Retina (tissue), 1 donor: ENCODE measurements around the gene PDE8A.

Experiments used
- DNase-seq: peaks from one replicate; pipeline ENCODE4 v3.0.0-alpha.2; 2016

The PDE8A gene

DNA sequence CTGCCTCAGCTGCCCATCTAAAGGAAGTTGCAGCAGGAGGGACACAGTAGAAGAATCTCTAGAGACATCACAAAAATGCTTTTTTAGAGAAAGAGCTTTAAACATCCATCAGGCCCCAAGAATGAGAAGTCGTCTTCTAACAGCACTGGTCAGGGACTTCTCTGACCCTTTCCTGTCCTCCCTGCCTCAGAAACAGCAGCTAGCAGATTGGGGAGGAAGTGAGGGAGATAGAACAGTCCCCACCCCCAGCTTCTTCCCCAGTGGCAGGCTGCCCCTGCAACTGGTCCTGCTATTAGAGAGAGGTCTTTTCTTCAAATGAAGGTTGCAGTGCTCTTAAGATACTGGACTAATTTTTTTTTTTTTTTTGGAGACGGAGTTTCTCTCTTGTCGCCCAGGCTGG, 55.1 kb downstream of the PDE8A start:
- no peak for DNase-seq

DNA sequence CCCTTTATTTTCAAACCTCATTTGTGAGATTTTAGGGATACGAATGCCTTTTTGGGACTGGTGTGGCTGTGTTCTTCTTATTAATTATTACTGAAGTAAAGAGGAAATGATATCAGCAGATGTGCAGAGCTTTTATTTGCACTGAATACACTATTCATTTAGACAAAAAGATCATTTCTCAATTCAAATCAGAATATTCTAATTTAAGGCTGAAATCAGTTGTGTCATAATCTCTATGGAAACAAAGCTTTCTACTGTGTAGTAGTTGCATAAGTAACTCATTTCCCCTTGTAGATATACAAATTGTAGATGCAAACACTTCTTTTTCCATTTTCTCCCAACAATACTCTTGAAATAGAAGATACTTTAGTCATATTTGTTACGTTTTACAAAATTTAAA, 56.0 kb downstream of the PDE8A start:
- DNase-seq, result no peak

DNA sequence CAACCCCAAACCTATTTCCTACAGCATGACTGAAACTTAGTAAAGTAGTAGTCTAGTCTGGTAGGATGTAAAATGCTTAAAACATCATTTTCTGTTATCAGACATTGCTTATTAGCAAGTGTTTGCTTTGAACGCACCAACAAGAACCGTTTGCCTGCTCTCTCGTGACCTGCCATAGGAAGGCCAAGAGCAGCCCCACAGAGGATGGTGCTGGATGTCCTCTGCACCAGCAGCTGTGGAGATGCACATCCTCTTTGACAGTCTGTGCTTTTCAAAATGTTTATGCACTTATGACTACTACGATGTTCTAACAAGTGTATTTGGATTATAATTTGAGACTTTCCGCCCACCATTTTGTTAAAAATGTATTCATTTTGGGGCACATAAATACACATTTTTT, 59.6 kb downstream of the PDE8A start:
- no peak for DNase-seq

DNA sequence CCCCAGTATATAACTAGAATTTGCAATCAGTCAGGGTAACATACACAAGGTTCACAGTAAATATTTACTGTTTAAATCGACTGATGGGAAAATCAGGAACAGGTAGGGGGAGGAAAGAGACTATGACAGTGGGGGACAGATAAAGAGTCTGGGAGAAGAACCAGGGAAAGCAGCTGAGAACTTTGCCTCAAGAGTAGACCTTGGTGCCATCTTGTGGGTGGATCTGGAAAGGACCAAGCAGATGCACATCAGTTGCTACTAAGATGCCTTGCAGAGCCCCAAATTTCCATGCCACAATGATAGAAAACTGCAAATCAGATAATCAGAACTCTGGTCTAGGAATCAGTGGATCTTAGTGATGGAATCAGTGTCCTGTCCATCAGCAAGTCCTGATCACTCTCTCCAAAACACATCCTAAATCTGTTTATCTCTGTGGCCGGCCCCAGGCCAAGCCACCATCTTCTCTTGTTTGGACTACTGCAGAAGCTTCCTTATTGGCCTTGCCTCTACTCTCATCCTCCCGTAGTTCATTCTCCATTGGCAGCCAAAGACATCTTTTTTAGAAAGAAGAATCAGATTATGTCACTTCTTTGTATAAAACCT, 62.7 kb downstream of the PDE8A start:
- DNase-seq, result peak; percentile 36

DNA sequence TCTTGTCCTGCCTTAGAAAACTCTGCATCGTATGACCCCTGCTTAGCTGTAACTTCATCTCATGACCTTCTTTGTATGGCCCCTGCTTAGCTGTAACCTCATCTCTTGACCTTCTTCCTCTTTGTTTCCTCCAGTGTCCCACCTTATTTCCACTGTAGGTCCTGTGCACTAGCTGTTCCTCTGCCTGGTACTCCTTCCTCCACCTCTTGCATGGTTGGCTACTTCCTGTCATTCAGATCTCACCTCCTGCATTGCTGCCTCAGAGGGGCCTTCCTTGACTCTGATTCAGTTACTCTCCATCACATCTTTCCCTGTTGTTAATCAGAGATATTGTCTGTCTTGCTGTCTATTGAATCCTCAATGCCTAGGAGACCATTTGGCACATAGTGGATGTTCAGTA, 63.2 kb downstream of the PDE8A start:
- DNase-seq, result no peak

DNA sequence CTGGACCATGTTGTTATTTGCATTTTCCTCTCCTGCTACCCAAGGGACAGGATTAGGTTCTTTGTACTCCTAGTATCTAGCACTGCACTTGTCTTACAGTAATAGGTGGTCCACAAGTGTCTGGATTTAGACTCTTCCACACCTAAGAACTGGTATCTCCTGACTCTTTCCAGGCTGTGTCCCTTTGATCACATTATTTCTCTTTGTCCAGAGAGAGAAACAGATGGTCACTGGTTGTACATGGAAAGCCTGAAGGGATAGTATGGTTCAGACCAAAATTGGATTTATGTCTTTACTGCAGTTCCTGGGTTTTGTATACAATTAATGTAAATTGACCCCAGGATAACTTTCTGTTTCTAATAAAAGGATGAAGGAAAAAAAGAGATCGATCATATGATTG, 64.0 kb downstream of the PDE8A start:
- DNase-seq, result no peak

DNA sequence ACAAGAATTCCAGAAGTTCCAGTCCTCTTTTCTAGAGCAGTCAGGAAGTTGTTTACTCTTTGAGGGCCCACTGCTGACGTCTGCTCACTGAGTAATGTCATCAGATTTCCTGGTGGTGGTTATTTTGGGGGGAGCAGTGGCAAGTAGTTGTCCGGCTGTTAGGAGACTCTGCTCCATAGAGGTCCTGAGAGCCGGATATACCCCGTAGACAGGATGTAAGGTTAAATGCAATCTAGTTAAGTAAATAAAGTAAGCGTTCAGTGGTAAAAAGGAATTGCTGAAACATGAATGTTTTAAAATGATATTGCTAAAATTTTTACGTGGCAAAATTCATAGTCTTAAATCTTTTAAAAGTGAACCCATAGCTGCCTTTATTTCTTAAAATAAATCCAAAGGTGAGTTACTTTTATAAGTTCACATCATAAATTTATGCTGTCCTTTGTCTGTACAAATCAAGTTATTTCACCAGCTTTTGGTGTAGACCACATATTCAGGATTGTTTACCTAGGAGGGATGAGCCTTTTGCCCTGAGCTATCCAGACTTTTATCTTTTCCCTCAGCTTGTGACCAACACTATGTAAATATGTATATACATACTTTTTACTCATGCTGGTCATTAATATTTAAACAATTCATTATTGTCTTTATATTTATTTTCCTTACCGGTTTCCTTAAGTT, 65.8 kb downstream of the PDE8A start:
- DNase-seq, result no peak

DNA sequence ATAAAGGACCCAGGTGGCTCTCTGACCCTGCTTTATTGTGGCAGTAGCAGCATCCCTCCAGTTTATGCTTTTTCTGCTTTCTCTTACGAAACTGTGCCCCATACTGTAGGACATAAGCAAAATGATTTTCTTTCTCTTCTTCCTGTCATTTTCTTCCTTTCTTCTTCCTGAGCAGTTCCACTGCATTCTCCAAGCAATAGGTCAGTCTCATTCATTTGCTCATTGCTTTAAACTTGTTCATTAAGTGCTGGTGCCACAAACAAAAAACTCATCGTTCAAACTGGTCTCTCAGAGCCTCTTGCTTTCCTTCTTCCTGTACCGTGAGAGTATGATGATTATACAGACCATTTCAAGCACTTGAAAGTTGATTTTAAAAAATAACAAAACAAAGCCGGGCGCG, 66.8 kb downstream of the PDE8A start:
- no peak for DNase-seq

DNA sequence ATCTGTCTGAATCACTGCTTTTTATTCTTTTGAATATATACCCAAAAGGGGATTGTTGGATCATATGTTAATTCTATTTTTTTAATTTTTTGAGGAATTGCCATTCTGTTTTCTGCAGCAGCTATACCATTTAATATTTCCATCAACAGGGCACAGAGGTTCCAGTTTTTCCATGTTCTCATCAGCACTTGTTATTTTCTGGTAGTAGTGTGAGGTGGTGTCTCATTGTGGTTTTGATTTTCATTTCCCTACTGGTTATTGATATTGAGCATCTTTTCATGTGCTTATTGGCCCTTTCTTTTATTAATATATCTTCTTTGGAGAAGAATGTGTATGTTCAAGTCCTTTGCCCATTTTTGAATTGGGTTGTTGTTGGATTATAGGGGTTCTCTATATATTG, 68.1 kb downstream of the PDE8A start:
- DNase-seq, result no peak

DNA sequence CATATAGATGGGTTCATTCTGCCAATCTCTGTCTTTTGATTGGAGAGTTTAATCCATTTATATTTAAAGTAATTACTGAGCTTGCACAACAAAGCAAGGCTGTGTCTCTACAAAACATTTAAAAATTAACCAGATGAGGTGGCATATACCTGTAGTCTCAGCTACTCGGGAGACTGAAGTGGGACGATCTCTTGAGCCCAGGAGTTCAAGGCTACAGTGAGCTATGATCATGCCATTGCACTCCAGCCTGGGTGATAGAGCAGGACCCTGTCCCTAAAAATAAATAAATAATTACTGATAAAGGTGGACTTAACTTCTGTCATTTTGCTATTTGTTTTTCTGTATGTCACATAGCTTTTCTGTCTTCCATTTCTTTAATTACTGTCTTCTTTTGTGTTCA, 78.1 kb downstream of the PDE8A start:
- DNase-seq, result no peak

DNA sequence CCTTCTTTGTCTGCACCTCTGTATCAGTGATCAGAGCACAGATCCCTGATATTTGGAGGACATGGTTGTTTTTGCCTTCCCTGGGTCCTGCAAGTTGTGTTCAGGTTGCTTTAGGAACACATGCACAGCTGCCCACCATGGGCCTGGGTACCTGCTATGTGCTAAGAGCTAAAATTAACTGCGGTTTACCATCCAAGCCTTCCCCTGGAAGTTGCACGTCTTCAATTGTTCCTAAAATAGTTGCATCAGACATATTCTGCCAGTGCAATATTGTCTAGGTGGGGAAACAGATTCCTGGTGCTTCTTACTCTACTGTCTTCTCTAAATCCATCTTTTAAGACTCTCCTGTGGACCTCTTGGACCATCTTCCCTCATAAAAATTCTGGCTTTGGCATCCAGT, 80.9 kb downstream of the PDE8A start:
- no peak for DNase-seq

DNA sequence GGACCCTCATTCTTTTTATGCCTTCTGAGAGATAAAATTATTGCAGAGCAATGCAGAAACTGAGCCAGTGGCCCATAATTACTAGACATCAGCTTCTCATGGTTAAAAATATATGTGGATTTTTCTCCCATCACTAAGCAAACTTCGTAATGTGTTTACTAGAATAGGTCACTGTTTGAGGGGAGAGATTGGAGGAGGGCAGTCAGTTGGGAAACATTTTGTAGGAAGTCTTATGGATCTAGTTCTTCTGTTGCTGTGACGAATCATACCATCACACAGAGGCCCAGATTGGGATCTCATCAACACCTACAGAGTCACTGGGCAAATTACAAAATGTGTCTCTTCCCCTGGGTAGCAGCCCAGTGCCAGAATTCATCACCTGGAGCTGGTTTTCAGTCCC, 81.4 kb downstream of the PDE8A start:
- no peak for DNase-seq

DNA sequence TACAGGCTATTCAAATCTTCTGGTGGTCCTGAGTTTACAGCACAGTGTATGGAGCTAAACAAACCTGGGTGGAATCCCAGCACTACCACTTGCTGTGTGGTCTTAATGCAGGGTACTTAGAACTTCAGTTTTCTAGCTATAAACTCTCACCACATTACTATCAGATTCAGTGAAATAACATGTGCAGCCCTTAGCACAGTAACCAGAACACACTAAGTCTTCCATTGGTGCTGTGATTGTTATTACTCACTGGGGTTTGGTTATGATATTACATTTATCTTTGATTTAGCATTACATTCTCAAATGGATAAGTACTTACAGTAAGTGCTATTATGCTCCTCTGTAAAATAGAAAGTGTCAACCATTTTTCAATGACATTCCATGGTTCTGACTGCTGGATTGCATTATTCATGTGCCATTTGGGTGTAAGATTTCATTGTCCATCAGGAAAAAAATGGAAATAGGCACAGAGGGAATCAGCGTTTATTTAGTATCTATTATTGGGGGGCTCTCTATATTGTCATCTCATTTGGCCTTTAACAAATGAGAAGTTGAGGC, 81.9 kb downstream of the PDE8A start:
- no peak for DNase-seq

DNA sequence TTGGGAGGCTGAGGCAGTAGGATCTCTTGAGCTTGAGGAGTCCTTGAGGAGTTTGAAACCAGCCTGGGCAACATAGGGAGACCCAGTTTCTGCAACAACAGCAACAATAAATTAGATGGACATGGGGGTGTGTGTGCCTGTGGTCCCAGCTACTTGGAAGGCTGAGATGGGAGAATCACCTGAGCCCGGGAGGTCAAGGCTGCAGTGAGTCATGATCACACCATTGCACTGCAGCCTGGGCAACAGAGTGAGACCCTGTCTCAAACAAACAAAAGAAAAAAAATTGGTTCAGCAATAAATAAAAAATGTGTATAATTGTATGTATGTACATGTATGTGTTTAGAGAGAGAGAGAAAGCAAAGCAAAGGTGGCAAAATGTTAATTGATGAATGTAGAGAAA, 83.1 kb downstream of the PDE8A start:
- DNase-seq, result no peak

DNA sequence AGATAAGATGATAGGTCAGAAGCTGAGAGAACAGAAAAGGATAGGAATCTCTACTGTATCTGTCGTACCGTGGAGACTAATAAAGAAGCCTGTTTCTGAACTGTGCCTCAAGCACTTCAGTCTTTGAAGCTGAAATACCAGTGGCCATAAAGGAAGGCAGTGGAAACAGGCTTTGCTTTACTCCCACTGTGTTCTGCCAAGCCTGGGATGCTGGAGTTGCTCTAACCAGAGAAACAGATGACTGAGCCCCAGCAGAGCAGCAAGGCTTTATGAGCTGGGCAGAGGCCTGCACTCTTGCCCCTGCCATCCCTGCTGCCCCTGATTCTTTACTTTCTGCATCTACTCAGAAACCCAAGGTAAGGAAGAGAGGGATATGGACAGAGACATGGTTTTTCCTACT, 89.4 kb downstream of the PDE8A start:
- DNase-seq, result no peak

DNA sequence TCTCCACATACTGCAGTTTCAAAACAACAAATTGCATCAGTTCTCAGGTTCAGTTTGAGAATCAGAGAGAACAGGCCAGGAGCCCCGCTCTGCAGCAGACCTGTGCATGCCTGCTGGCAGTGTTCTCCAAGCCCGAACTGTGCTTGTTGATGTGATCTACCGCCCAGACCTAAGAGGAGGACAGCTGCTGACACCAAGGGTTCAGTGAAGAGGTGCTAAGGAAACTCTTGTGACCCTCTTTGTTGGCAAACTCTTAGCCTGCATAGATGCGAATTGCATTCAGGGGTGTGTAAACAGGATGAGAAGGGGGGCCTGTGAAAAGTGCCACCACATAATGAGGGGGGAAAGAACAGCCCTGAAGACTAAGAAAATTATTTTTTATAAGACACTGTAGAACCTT, 89.8 kb downstream of the PDE8A start:
- DNase-seq, result no peak

DNA sequence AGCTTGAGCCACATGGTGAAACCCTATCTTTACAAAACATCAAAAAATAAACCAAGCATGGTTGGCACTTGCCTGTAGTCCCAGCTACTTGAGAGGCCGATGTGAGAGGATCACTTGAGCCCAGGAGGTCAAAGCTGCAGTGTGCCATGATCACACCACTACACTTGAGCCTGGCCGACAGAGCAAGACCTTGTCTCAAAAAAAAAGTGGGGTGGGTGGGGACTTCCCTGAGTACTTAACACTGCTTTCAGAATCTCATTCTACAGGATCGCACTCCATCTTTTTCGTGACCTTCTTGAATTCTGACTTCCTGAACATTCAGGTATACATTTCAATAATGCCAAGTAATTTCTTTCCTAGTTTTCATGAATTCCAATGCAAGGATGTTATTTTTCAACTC, 91.3 kb downstream of the PDE8A start:
- DNase-seq, result no peak

DNA sequence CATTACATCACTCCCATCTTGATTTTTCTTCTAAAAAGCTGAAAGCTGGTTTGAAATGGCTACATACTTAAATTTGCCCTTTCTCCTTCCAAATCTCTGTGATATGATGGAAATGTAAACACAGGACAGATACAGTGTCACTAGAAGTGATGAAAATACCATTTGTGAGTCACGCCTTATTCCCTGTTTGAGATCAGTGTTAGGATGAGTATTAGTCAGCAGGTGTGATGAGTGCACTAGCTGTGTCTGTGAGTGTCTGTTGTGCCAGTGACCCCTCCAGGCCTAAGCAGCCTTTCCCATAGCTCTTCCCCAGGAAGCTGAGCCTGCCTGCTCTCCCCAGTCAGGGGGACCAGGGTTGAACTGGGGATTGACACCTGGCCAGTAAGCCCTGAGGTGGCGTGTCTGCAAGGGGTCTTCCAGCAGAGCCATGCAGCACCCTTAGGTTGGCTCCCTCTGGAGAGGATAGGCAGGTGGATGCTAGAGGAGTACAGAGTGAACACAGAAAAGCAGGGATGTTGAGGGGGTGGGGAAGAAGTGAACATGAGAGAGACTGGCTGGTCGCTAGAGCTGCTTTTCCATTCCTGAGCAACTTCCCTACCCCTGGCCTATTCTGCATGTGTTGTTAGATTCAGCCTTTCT, 92.0 kb downstream of the PDE8A start:
- no peak for DNase-seq

DNA sequence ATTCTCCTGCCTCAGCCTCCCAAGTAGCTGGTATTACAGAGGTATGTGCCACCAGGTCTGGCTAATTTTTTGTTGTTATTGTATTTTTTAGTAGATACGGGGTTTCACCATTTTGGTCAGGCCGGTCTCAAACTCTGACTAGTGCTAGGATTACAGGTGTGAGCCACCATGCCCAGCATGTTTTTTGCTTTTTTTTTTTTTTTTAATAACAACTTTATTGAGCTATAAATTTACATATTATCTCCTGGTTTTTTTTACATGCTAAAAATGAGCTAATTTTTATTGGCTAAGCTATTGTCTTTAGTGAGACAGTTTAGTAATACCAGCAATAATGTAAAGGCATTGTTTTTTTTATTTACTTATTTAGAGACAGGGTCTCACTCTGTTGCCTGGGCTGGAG, 105.2 kb downstream of the PDE8A start:
- DNase-seq, result no peak

DNA sequence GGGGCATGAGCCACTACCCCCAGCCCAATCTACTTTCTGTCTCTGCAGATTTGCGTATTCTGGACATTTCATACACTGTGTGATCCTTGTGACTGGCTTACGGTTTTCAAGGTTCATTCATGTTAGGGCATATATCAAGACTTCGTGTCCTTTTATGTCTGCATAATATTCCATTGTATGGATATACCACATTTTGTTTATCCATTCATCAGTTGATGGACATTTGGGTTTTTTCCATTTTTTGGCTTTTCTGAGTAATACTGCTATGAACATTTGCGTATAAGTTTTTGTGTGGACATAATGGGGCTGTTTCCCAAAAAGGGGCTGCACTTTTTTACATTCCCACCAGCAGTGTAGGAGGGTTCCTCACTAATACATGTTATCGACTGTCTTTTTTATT, 106.6 kb downstream of the PDE8A start:
- DNase-seq, result no peak

DNA sequence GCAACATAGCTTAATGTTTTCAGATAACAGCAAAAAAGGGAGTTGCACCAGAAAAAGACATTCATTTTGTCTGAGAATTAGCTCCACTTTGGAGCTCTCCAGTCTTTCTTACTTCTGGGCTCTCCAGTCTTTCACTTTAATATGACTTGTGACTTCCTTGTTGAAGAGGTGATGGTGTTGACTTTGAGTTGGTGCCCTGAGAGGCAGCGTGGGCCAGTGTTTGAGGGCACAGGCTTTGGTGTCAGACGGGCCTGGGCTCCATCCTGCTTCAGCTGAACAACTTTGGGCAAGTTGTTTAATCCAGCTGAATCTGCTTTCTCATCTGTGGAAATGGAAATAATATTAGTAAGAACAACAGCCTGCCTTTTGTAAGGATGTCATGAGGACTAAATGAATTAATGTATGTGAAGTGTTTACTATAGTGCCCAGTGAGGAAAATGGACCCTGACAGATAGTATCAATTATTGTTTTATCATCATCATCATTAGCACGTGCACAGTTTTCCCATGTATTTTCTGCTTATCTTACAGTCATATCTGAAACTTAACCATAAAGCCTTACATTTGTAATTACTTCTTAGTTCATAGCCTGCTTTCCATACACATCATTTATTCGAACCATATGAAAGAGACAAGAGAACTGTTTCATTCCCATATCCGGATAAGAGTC, 108.4 kb downstream of the PDE8A start:
- DNase-seq, result no peak

DNA sequence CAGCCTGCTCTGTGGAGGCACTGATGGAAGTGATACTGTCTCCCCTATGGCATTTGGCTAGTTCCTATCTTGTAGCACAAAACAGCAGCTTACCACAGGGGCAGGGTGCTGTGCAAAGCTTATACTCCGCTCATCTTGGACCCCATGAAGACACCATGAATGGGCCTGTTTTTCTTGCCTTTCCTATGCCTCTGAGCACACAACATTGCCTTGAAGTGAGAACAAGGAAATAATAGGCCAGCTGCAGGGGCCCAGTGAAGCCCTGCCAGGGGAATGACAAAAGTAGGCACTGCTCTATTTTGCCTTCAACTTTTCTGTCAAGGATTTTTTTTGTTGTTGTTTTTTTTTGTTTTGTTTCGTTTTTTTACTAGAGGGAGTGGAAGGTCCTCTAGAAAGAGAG, 110.3 kb downstream of the PDE8A start:
- no peak for DNase-seq

DNA sequence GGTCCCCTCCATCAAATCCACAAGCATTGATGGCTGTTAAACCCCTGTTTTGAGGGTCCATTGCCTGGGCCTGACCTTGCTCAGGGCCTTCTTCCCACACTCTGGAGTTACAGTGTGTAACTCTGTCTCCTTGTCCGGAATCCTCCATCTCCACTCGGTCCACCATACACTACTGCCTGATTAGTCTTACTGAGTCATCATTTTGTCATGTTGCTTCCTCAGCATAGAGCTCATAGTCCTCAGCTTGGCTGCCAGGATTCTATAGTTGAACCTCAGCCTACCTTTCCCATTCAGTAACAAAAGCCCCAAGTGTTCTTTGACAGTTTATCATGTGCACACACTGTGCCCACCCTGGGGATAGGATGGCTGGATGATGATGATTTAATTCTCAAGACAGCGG, 113.0 kb downstream of the PDE8A start:
- DNase-seq, result no peak

DNA sequence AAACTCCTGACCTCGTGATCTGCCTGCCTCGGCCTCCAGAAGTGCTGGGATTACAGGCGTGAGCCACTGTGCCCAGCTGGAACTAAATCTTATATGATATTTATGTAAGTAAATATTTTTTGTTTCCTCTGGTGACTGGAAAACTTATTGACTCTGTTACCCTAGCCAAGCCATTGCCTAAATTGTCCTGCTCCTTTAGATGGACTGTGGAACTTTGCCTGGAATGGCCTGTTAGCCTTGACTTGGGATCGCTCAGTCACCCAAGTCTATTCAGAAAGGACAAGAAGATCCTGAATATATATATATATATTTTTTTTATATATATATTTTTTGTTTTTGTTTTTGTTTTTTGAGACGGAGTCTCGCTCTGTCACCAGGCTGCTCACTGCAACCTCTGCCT, 113.9 kb downstream of the PDE8A start:
- DNase-seq, result no peak
